Keratinocyte (primary cell): ENCODE data around the gene ADGRL3.
"Not testable (repeated sequence)": the region's sequence is repeated elsewhere in the genome, so short reads cannot be mapped to it uniquely, and the experiment has no call there.

Experiments
- CTCF ChIP-seq, 3 experiments: IDR thresholded peaks in 1 of 3; conservative IDR thresholded peaks in 1 of 3; optimal IDR thresholded peaks in 1 of 3; 2 replicates in 2 of 3; 3 replicates in 1 of 3; pipeline versions ENCODE3 to v1.5.1; 2011; ENCODE audit warnings: low read length in 3 of 3, mild to moderate bottlenecking in 3 of 3, moderate library complexity in 2 of 3, control low read depth in 1 of 3, inconsistent platforms in 1 of 3; ENCODE audit not compliant: insufficient read depth in 2 of 3; ENCODE audit errors: extremely low read depth in 1 of 3
- EZH2 ChIP-seq: IDR thresholded peaks from one replicate; pipeline ENCODE4 v1.6.1; 2012; ENCODE audit warnings: inconsistent platforms, mild to moderate bottlenecking, low read length, moderate library complexity

DNA sequence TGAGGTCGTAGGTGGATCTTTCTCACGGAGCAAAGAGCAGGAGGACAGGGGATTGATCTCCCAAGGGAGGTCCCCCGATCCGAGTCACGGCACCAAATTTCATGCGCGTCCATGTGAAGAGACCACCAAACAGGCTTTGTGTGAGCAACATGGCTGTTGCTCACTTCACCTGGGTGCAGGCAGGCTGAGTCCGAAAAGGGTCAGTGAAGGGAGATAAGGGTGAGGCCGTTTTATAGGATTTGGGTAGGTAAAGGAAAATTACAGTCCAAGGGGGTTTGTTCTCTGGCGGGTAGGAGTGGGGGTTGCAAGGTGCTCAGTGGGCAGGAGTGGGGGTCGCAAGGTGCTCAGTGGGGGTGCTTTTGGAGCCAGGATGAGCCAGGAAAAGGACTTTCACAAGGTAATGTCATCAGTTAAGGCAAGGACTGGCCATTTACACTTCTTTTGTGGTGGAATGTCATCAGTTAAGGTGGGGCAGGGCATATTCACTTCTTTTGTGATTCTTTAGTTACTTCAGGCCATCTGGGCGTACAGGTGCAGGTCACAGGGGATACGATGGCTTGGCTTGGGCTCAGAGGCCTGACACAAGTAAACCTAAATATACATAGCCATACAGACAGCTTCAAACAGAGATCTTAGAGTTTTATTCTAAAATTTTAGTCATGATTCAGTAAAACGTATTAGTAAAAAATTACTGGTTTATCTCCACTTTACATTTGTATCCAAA is 569.5 kb downstream of the ADGRL3 start:
- not testable (repeated sequence) for TF ChIP-seq CTCF (optimal IDR thresholded peaks at IDR 0.05 in 1 of 3, IDR thresholded peaks at IDR 0.05 in 1 of 3, conservative IDR thresholded peaks at IDR 0.05 in 1 of 3; ENCODE audit: extremely low read depth in 1 of 3, insufficient read depth in 2 of 3, low read length in 3 of 3); EZH2
